OCI-LY7 (cell line): ENCODE data around the gene CASP8. TPM values are rescaled to one million over a fixed set of nuclear protein-coding genes. Genes with fewer than 3 reads are reported as not detected.
"Not testable (repeated sequence)": the region's sequence is repeated elsewhere in the genome, so short reads cannot be mapped to it uniquely, and the experiment has no call there.

Experiments used
- BruUV-seq: library from RNA; stranded (reverse); fragments of 400-500 nt; replicated peaks from 2 replicates; lab custom pipeline; 2021; lab: Mats Ljungman, UMichigan
- CTCF ChIA-PET: fragments of 300-600 bp; sonication (Branson Sonifier 250); formaldehyde crosslinking; loops from one replicate; lab custom pipeline; 2022; ENCODE audit warnings: antibody characterized with exemption; ENCODE audit not compliant: unreplicated experiment; lab: Charles Lee
- POLR2A ChIA-PET: fragments of 300-600 bp; sonication (Branson Sonifier 250); formaldehyde crosslinking; loops from one replicate; lab custom pipeline; 2022; ENCODE audit warnings: antibody characterized with exemption; lab: Charles Lee
- DNase-seq: peaks from one replicate; pipeline ENCODE4 v3.0.0-alpha.2; 2015; ENCODE audit warnings: low spot score
- H2AFZ ChIP-seq: fragments of 200-600 bp; sonication (generic), shearing (Covaris generic); 2 replicates; pipeline ENCODE4 v1.6.1; 2014; ENCODE audit warnings: mild to moderate bottlenecking, antibody characterized with exemption, low read length, moderate library complexity
- H3K27ac ChIP-seq: fragments of 200-600 bp; sonication (generic); 2 replicates; pipeline ENCODE4 v1.5.1; 2014; ENCODE audit warnings: mixed run types, low read depth, mild to moderate bottlenecking, moderate library complexity, low read length, inconsistent platforms; ENCODE audit not compliant: poor library complexity, severe bottlenecking
- H3K36me3 ChIP-seq: fragments of 200-600 bp; sonication (generic); 2 replicates; pipeline ENCODE4 v1.6.1; 2014; ENCODE audit warnings: mild to moderate bottlenecking, antibody characterized with exemption, low read length, moderate library complexity, mixed read lengths; ENCODE audit not compliant: insufficient read depth
- H3K4me1 ChIP-seq: fragments of 200-600 bp; sonication (generic); 2 replicates; pipeline ENCODE4 v1.5.1; 2014; ENCODE audit warnings: mild to moderate bottlenecking, low read length; ENCODE audit not compliant: insufficient read depth, poor library complexity, severe bottlenecking
- H3K4me2 ChIP-seq: fragments of 200-600 bp; sonication (generic); 2 replicates; pipeline ENCODE4 v1.6.1; 2014; ENCODE audit warnings: mild to moderate bottlenecking, low read length
- H3K4me3 ChIP-seq: fragments of 200-600 bp; sonication (generic); 2 replicates; pipeline ENCODE4 v1.5.1; 2014; ENCODE audit warnings: mild to moderate bottlenecking, low read depth, low read length; ENCODE audit not compliant: poor library complexity, severe bottlenecking
- H3K79me2 ChIP-seq: fragments of 200-600 bp; sonication (generic); 2 replicates; pipeline ENCODE4 v1.6.1; 2016; ENCODE audit warnings: low read depth, mild to moderate bottlenecking, low read length, moderate library complexity, mixed read lengths; ENCODE audit not compliant: insufficient read depth
- H3K9me2 ChIP-seq: fragments of 200-600 bp; sonication (generic); 2 replicates; pipeline ENCODE4 v1.6.1; 2016; ENCODE audit warnings: mild to moderate bottlenecking, low read length, mixed read lengths; ENCODE audit not compliant: insufficient read depth
- H3K9me3 ChIP-seq: fragments of 200-600 bp; sonication (generic); 2 replicates; pipeline ENCODE4 v1.6.1; 2014; ENCODE audit warnings: mild to moderate bottlenecking, mixed run types, low read length, mixed read lengths
- H4K20me1 ChIP-seq: fragments of 200-600 bp; sonication (generic); 2 replicates; pipeline ENCODE4 v1.6.1; 2014; ENCODE audit warnings: mild to moderate bottlenecking, antibody characterized with exemption, low read length, moderate library complexity, mixed read lengths; ENCODE audit not compliant: insufficient read depth
- EZH2phosphoT487 ChIP-seq: fragments of 200-600 bp; sonication (generic); IDR thresholded peaks from 2 replicates; pipeline ENCODE4 v1.6.1; 2018; ENCODE audit warnings: low read depth, borderline replicate concordance, mild to moderate bottlenecking, mixed run types, antibody characterized with exemption, low read length, moderate library complexity, mixed read lengths
- intact Hi-C: fragments of 100-400 bp; cut with micrococcal nuclease; formaldehyde crosslinking; loops from one replicate; pipeline ENCODE4 v1.10.0; 2022; ENCODE audit not compliant: unreplicated experiment
- total RNA-seq, 2 experiments: library from RNA; depleted of rRNA in 1 of 2; stranded (reverse); fragments of >200 nt in 1 of 2; shearing (Covaris generic) in 1 of 2; gene quantifications; 2 replicates each; pipeline ENCODE4 v1.2.3, GENCODE V29; 2014 to 2022
- TF ChIP-seq, protein P1 (sequence below): fragments of 200-600 bp; sonication (generic); conservative IDR thresholded peaks from 2 replicates; pipeline ENCODE4 v1.5.1; 2014; ENCODE audit warnings: mild to moderate bottlenecking, antibody characterized with exemption, low read length, moderate library complexity, mixed read lengths

CASP8 gene
- total RNA-seq, 2 experiments from 2014 or later = 32.4 to 34.7 TPM

DNA sequence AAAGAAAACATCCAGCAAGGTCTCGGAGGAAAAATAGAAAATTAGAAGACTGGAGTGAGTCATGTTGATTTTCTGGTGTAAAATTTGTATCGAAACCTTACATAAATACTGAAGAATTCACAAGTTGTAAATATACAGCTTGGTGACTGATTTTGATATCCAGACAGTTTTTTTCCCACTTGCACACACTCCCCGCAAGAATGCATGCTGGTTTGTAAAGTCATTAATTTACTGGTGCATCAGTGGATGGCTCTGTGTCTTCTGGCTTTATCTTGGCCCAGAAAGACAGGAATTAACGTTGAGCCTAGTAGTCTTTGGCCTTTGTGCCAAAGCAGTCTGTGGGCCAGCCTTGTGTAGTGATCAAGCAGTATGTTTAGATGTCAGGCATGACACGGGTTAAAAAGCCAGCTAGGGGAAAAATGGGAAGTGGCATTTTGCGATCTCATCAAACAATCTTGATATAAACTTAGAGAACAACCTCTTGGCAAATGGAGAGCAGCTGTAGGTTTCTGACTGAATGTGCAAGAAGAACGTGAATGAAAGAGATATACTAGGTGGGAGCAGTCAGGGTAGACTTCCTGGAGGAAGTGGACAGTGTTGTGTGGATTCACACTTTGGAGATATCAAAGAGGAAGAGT is 22.7 kb upstream of the CASP8 start:
- no peak overlapping the region for H3K27ac ChIP-seq
- ChIA-PET CTCF (interaction anchor here (1.2 kb wide), 1 partner anchor 126 kb away, joined by 3 read pairs; no protein-coding TSS in a partner anchor), POLR2A (interaction anchor here (0.6 to 1.1 kb wide), 2 partner anchors 285 to 423 kb away, joined by 4 to 8 read pairs; no protein-coding TSS in a partner anchor)
- intact Hi-C loops = loop anchor here (5.0 kb wide), 1 partner anchor 940 kb away; no protein-coding TSS in a partner anchor
- peaks cover 43% of the 10 kb centered on the region for H3K79me2 ChIP-seq
- no peak for TF ChIP-seq EZH2phosphoT487
- TF ChIP-seq, protein P1, sequence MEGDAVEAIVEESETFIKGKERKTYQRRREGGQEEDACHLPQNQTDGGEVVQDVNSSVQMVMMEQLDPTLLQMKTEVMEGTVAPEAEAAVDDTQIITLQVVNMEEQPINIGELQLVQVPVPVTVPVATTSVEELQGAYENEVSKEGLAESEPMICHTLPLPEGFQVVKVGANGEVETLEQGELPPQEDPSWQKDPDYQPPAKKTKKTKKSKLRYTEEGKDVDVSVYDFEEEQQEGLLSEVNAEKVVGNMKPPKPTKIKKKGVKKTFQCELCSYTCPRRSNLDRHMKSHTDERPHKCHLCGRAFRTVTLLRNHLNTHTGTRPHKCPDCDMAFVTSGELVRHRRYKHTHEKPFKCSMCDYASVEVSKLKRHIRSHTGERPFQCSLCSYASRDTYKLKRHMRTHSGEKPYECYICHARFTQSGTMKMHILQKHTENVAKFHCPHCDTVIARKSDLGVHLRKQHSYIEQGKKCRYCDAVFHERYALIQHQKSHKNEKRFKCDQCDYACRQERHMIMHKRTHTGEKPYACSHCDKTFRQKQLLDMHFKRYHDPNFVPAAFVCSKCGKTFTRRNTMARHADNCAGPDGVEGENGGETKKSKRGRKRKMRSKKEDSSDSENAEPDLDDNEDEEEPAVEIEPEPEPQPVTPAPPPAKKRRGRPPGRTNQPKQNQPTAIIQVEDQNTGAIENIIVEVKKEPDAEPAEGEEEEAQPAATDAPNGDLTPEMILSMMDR = no peak
- no peaks in the 10 kb centered on the region for H3K9me2 ChIP-seq
- DNase-seq = no peak
- no TSS peak for BruUV-seq
- no peak overlapping the region for H3K4me2 ChIP-seq
- H3K4me3 ChIP-seq = no peak overlapping the region
- H3K9me3 ChIP-seq = peaks cover 17% of the 10 kb centered on the region
- peaks cover 49% of the 10 kb centered on the region for H3K36me3 ChIP-seq
- peaks cover 14% of the 10 kb centered on the region; the same call in 1 of the 2 replicates for H4K20me1 ChIP-seq
- peaks cover 19% of the 10 kb centered on the region for H3K4me1 ChIP-seq
- H2AFZ ChIP-seq = no peak overlapping the region

DNA sequence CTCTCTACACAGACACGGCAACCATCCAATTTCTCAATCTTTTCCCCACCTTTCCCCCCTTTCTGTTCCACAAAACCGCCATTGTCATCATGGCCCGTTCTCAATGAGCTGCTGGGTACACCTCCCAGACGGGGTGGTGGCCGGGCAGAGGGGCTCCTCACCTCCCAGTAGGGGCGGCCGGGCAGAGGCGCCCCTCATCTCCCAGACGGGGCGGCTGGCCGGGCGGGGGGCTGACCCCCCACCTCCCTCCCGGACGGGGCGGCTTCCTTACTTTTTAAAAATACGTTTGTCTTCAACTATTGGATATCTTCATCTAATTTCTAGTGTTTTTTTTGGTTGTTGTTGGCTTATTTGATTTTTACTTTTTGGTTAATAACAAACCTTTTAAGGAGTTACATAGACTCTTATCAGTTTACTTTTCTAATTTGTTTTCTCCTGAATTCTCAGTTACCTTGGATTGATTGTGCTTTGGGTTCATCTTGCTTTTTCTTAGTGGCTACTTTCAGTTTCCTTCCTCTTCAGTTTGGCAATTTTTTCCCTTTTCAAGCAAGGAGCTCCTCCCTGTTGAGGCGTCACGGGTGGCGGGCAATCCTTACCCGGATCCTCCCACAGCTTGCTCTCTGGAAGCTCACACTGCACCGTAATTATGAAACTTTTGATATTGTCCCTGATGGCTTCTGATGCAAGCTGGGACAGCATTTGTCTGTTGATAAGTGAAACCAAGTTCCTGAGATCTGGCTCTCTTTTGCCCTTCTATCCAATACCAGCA is 21.0 kb upstream of the CASP8 start:
- H3K27ac ChIP-seq, BruUV-seq, H3K4me2 ChIP-seq, POLR2A ChIA-PET, H2AFZ ChIP-seq, DNase-seq, CTCF ChIA-PET, H3K9me2 ChIP-seq, H3K4me3 ChIP-seq: not testable (repeated sequence)
- H3K4me1 ChIP-seq = peaks cover 15% of the 10 kb centered on the region
- H3K79me2 ChIP-seq = peaks cover 35% of the 10 kb centered on the region
- H3K36me3 ChIP-seq = peaks cover 49% of the 10 kb centered on the region
- intact Hi-C loops = loop anchor here (5.0 kb wide), 1 partner anchor 938 kb away; no protein-coding TSS in a partner anchor
- peaks cover 14% of the 10 kb centered on the region; the same call in 1 of the 2 replicates for H4K20me1 ChIP-seq
- peaks cover 17% of the 10 kb centered on the region for H3K9me3 ChIP-seq

DNA sequence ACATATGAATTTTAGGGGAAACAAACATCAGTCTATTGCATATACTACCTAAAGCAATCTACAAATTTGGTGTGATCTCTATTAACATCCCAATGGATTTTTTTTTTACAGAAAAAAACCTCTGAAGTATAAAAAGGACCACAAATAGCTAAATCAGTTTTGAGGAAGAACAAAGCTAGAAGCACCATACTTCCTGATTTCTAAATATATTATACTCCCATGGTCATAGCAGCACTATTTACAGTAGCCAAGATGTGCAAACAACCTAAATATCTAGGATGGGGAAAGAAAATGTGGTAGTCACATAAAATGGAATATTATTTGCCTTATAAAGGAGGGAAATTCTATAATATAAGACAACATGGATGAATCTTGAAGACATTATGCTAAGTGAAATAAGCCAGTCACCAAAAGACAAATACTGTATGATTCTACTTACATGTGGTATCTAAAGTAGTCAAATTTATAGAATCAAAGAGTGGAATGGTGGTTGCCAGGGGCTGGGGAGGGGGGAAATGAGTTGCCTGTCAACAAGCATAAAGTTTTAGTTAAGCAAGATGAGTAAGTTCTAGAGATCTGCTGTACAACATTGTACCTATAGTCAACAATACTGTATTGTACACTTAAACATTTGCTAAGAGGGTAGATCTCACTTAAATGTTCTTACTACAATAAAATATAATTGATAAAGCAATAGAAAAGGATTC is 17.6 kb upstream of the CASP8 start:
- Histone ChIP-seq H3K4me1 (no peaks in the 10 kb centered on the region), H3K79me2 (peaks cover 4% of the 10 kb centered on the region; the same call in 1 of the 2 replicates), H3K9me2 (no peaks in the 10 kb centered on the region), H4K20me1 (no peaks in the 10 kb centered on the region), H3K36me3 (peaks cover 40% of the 10 kb centered on the region), H2AFZ (no peak overlapping the region), H3K27ac (no peak overlapping the region), H3K4me2 (no peak overlapping the region), H3K9me3 (peaks cover 17% of the 10 kb centered on the region), H3K4me3 (no peak overlapping the region)
- BruUV-seq = no TSS peak
- intact Hi-C loops = no loop called here
- no peak for DNase-seq
- TF ChIP-seq EZH2phosphoT487 = no peak
- POLR2A ChIA-PET = interaction anchor here (0.7 to 1.4 kb wide), 5 partner anchors 9 to 472 kb away, joined by 3 to 7 read pairs (median 5); no protein-coding TSS in a partner anchor
- CTCF ChIA-PET = no interaction called here
